Osteoblast (primary cell): ENCODE results near the gene PAX5. TPM values are rescaled to one million over a fixed set of nuclear protein-coding genes. Genes with fewer than 3 reads are reported as not detected.
A peak's percentile ranks its signal among the peaks of the same experiment; 100 is the strongest.

Source experiments
- DNase-seq: peaks from one replicate; pipeline ENCODE4 v3.0.0; 2011; ENCODE audit warnings: low spot score, mixed read lengths; ENCODE audit not compliant: insufficient read length; ENCODE audit errors: missing footprints
- H2AFZ ChIP-seq: 2 replicates; pipeline ENCODE4 v1.6.0; 2011; ENCODE audit warnings: mild to moderate bottlenecking, low read length
- H3K27ac ChIP-seq: 2 replicates; pipeline ENCODE4 v1.5.1; 2011; ENCODE audit warnings: mild to moderate bottlenecking, low read depth, low read length, moderate library complexity
- H3K27me3 ChIP-seq: 2 replicates; pipeline ENCODE4 v1.6.0; 2012; ENCODE audit warnings: mild to moderate bottlenecking, control low read depth, inconsistent platforms, low read length, moderate library complexity; ENCODE audit not compliant: insufficient read depth
- H3K36me3 ChIP-seq: 2 replicates; pipeline ENCODE4 v1.5.1; 2011; ENCODE audit warnings: mild to moderate bottlenecking, low read length, control low read depth, moderate library complexity; ENCODE audit not compliant: insufficient read depth
- H3K4me1 ChIP-seq: 2 replicates; pipeline ENCODE4 v1.5.1; 2011; ENCODE audit warnings: mild to moderate bottlenecking, low read length, control low read depth, moderate library complexity; ENCODE audit not compliant: insufficient read depth
- H3K4me2 ChIP-seq: 2 replicates; pipeline ENCODE4 v1.6.0; 2011; ENCODE audit warnings: mild to moderate bottlenecking, low read length; ENCODE audit not compliant: insufficient read depth
- H3K4me3 ChIP-seq: fragments of 200-600 bp; sonication (generic); 3 replicates; pipeline ENCODE4 v1.5.1; 2012; ENCODE audit warnings: mild to moderate bottlenecking, low read length, inconsistent platforms; ENCODE audit not compliant: insufficient read depth
- H3K79me2 ChIP-seq: 2 replicates; pipeline ENCODE4 v1.6.0; 2012; ENCODE audit warnings: mild to moderate bottlenecking, low read length, control low read depth, inconsistent platforms; ENCODE audit not compliant: insufficient read depth
- H3K9me3 ChIP-seq: 2 replicates; pipeline ENCODE4 v1.5.1; 2011; ENCODE audit warnings: low read depth, low read length, control low read depth
- H4K20me1 ChIP-seq: 2 replicates; pipeline ENCODE4 v1.6.0; 2012; ENCODE audit warnings: mild to moderate bottlenecking, low read length, control low read depth; ENCODE audit not compliant: insufficient read depth
- total RNA-seq: library from RNA; depleted of rRNA; stranded (reverse); fragments of >200 nt; gene quantifications from 2 replicates; pipeline ENCODE4 v1.2.3, GENCODE V29; 2012
- TF ChIP-seq, protein P1 (sequence below): IDR thresholded peaks from 2 replicates; pipeline ENCODE4 v1.5.1; 2011; ENCODE audit warnings: mild to moderate bottlenecking, low read depth, low read length, moderate library complexity; ENCODE audit errors: extremely low read depth

Gene PAX5
- total RNA-seq, 1 donor: not detected

DNA sequence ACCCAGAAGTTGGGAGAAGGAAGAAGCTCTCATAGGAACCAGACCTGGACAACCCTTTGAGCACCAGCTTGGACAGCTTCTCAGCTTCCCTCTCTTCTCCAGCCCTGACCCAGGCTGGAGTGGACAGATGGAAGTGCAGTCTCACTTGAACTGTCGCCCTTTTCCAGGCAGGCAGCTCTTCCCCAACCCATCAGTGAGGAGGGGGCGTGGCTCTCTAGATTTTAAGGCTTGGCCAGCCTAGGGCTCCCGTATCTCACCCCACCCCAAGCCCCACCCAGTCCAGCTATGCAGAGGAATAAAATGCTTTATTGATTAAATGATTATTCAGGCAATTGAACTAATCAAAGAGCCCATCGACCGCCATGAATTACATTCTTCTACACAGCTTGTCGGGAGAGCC lies 2.2 kb downstream of the PAX5 start:
- H3K27ac ChIP-seq: no peak overlapping the region
- H3K27me3 ChIP-seq: peaks cover 100% of the 10 kb centered on the region
- peak; percentile 38 for DNase-seq
- H3K79me2 ChIP-seq: no peaks in the 10 kb centered on the region
- H3K4me1 ChIP-seq: peaks cover 7% of the 10 kb centered on the region
- no peaks in the 10 kb centered on the region for H3K9me3 ChIP-seq
- no peak overlapping the region for H3K4me2 ChIP-seq
- no peak overlapping the region for H2AFZ ChIP-seq
- H3K4me3 ChIP-seq: no peak overlapping the region
- TF ChIP-seq, protein P1, sequence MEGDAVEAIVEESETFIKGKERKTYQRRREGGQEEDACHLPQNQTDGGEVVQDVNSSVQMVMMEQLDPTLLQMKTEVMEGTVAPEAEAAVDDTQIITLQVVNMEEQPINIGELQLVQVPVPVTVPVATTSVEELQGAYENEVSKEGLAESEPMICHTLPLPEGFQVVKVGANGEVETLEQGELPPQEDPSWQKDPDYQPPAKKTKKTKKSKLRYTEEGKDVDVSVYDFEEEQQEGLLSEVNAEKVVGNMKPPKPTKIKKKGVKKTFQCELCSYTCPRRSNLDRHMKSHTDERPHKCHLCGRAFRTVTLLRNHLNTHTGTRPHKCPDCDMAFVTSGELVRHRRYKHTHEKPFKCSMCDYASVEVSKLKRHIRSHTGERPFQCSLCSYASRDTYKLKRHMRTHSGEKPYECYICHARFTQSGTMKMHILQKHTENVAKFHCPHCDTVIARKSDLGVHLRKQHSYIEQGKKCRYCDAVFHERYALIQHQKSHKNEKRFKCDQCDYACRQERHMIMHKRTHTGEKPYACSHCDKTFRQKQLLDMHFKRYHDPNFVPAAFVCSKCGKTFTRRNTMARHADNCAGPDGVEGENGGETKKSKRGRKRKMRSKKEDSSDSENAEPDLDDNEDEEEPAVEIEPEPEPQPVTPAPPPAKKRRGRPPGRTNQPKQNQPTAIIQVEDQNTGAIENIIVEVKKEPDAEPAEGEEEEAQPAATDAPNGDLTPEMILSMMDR: no peak
- H4K20me1 ChIP-seq: peaks cover 10% of the 10 kb centered on the region
- no peaks in the 10 kb centered on the region for H3K36me3 ChIP-seq

DNA sequence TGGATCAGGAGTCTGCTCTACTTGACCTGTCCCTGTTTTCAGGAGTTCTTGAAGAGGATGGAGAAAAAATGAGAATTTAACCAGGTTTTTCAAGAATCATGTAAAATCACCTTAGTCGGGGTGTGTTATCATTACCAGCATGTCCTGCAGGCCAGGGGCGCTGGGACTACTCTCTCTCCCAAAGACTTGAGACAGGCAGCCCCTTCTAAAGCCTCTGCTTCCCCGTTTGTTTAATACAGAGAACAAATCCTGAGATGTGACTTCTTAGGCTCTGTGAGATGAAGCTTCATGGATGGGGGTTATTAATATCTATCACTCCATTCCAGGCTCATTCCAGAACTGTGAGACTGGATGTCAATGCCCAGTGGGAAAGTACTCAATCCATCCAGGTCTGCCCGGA lies 3.0 kb downstream of the PAX5 start:
- TF ChIP-seq, protein P1: no peak
- peak; percentile 58 for DNase-seq
- Histone ChIP-seq H3K27me3 (peaks cover 100% of the 10 kb centered on the region), H3K4me2 (no peak overlapping the region), H3K36me3 (no peaks in the 10 kb centered on the region), H3K9me3 (no peaks in the 10 kb centered on the region), H4K20me1 (peaks cover 8% of the 10 kb centered on the region), H3K4me1 (no peaks in the 10 kb centered on the region), H2AFZ (no peak overlapping the region), H3K4me3 (no peak overlapping the region), H3K79me2 (no peaks in the 10 kb centered on the region), H3K27ac (no peak overlapping the region)

DNA sequence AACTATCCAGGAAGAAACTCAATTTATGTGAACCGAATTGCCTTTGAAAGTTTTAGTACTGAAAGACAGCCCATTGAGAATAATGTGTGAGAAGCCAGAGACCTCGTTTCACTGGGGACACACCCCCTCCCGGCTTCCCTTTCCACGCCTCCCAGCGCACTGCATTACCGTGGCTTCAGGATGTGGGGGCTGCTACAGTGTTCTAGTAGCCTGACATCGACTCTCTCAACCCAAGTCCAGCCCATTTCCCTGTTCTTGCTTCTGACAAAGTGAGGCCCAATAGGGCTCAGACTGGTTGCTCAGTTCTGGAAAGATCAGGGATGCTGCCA lies 3.5 kb downstream of the PAX5 start:
- Histone ChIP-seq H3K4me2 (peak overlapping the region; percentile 23), H2AFZ (no peak overlapping the region), H3K4me3 (no peak overlapping the region), H3K27me3 (peaks cover 100% of the 10 kb centered on the region), H3K9me3 (no peaks in the 10 kb centered on the region), H3K4me1 (no peaks in the 10 kb centered on the region), H3K36me3 (no peaks in the 10 kb centered on the region), H4K20me1 (peaks cover 8% of the 10 kb centered on the region), H3K27ac (no peak overlapping the region), H3K79me2 (no peaks in the 10 kb centered on the region)
- TF ChIP-seq, protein P1: no peak
- DNase-seq: peak; percentile 69

DNA sequence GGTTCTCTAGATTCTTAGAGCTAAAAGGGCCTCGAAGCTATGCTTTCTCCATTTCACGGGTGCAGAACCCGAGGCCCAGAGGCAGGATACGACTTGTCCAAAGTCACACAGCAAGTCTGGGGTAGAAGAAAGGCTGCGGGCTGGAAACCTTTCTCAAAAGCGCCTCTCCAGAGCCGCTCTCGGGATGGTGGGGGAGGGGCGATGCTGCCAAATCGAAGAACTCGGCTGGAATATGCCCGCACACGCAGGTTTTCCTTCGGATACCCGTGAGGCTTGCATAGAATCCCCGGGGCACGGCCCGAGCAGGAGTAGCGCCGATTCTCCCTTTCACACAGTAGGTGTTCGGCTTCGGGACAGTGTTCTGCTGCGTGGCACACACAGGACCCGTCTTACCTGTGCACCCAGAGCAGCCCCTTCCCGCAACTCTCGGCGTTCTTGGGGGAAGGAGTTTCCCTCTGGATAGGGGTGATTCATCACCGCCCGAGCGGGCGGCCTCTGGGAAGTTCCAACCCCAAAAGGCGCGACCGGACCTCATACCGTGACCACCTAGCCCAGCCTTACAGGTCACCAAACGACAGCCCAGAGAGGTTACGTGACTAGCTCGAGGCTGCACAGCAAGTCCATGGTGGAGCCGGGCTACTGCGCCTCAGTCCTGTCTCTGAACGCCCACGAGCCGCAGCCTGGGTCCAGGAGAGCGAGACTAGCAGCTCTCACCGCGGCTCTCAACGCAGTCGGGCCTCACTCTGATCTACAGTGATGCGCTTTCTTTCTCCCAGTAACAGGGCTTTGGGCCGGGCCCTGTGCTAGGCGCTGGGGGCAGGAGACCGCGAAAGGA lies 4.1 kb downstream of the PAX5 start:
- H3K4me3 ChIP-seq: no peak overlapping the region
- TF ChIP-seq, protein P1: no peak
- peaks cover 100% of the 10 kb centered on the region for H3K27me3 ChIP-seq
- H4K20me1 ChIP-seq: peaks cover 6% of the 10 kb centered on the region
- H2AFZ ChIP-seq: no peak overlapping the region
- H3K27ac ChIP-seq: no peak overlapping the region
- no peaks in the 10 kb centered on the region for H3K9me3 ChIP-seq
- H3K4me1 ChIP-seq: no peaks in the 10 kb centered on the region
- H3K79me2 ChIP-seq: no peaks in the 10 kb centered on the region
- H3K4me2 ChIP-seq: peak overlapping the region; percentile 23
- no peaks in the 10 kb centered on the region for H3K36me3 ChIP-seq
- peak; percentile 82 for DNase-seq
